H9 (cell line): ENCODE results near the gene EXOC2. TPM values are rescaled to one million over a fixed set of nuclear protein-coding genes. Genes with fewer than 3 reads are reported as not detected.

ENCODE experiments used
- DNase-seq: peaks from one replicate; pipeline ENCODE4 v3.0.0-alpha.2; 2017
- H2AFZ ChIP-seq: one replicate; pipeline ENCODE4 v1.6.1; 2013; ENCODE audit warnings: mild to moderate bottlenecking, low read length, control low read depth, moderate library complexity
- H2AK5ac ChIP-seq: 2 replicates; pipeline ENCODE4 v1.6.1; 2013; ENCODE audit warnings: low read length, control low read depth, mixed read lengths; ENCODE audit not compliant: insufficient read length
- H2BK120ac ChIP-seq: one replicate; pipeline ENCODE4 v1.6.1; 2013; ENCODE audit warnings: low read depth, mild to moderate bottlenecking, low read length, control low read depth, inconsistent platforms; ENCODE audit not compliant: poor library complexity, severe bottlenecking
- H2BK12ac ChIP-seq: 2 replicates; pipeline ENCODE4 v1.6.1; 2013; ENCODE audit warnings: low read length, control low read depth, mixed read lengths, low read depth; ENCODE audit not compliant: insufficient read length
- H2BK15ac ChIP-seq: 2 replicates; pipeline ENCODE4 v1.6.1; 2013; ENCODE audit warnings: low read depth, low read length, control low read depth
- H2BK20ac ChIP-seq: one replicate; pipeline ENCODE4 v1.6.1; 2013; ENCODE audit warnings: low read depth, mild to moderate bottlenecking, low read length, control low read depth, inconsistent platforms; ENCODE audit not compliant: poor library complexity, severe bottlenecking
- H2BK5ac ChIP-seq: 2 replicates; pipeline ENCODE4 v1.6.1; 2013; ENCODE audit warnings: low read length, control low read depth, mixed read lengths; ENCODE audit not compliant: insufficient read length
- H3K14ac ChIP-seq: 2 replicates; pipeline ENCODE4 v1.6.1; 2013; ENCODE audit warnings: low read length, control low read depth; ENCODE audit not compliant: insufficient read depth
- H3K18ac ChIP-seq: 2 replicates; pipeline ENCODE4 v1.6.1; 2013; ENCODE audit warnings: low read depth, mild to moderate bottlenecking, mixed read lengths, low read length, control low read depth; ENCODE audit not compliant: insufficient read length
- H3K23ac ChIP-seq: 2 replicates; pipeline ENCODE4 v1.6.1; 2013; ENCODE audit warnings: low read length, control low read depth, mixed read lengths, low read depth; ENCODE audit not compliant: insufficient read length
- H3K23me2 ChIP-seq: 2 replicates; pipeline ENCODE4 v1.6.1; 2013; ENCODE audit warnings: low read depth, mild to moderate bottlenecking, mixed read lengths, low read length, control low read depth; ENCODE audit not compliant: insufficient read length, poor library complexity, severe bottlenecking
- H3K27ac ChIP-seq: 2 replicates; pipeline ENCODE4 v1.5.1; 2013; ENCODE audit warnings: low read length, control low read depth, mixed read lengths, low read depth; ENCODE audit not compliant: insufficient read length
- H3K27me3 ChIP-seq: 2 replicates; pipeline ENCODE4 v1.6.1; 2013; ENCODE audit warnings: low read length, control low read depth, inconsistent platforms; ENCODE audit not compliant: insufficient read depth
- H3K4ac ChIP-seq: 2 replicates; pipeline ENCODE4 v1.6.1; 2013; ENCODE audit warnings: low read depth, mild to moderate bottlenecking, control low read depth, inconsistent platforms, low read length, moderate library complexity
- H3K4me1 ChIP-seq: 2 replicates; pipeline ENCODE4 v1.6.1; 2013; ENCODE audit warnings: low read length, control low read depth, inconsistent platforms; ENCODE audit not compliant: insufficient read depth
- H3K4me2 ChIP-seq: 2 replicates; pipeline ENCODE4 v1.6.1; 2013; ENCODE audit warnings: low read length, control low read depth, mixed read lengths; ENCODE audit not compliant: insufficient read length, insufficient read depth
- H3K56ac ChIP-seq: 2 replicates; pipeline ENCODE4 v1.6.1; 2013; ENCODE audit warnings: low read depth, mild to moderate bottlenecking, mixed read lengths, low read length, control low read depth; ENCODE audit not compliant: insufficient read length
- H3K79me1 ChIP-seq: 2 replicates; pipeline ENCODE4 v1.6.1; 2013; ENCODE audit warnings: low read depth, mild to moderate bottlenecking, moderate library complexity, low read length, control low read depth, inconsistent platforms; ENCODE audit not compliant: insufficient read depth, poor library complexity, severe bottlenecking
- H3K79me2 ChIP-seq: 2 replicates; pipeline ENCODE4 v1.6.1; 2013; ENCODE audit warnings: low read length, control low read depth, inconsistent platforms; ENCODE audit not compliant: insufficient read depth
- H3K9ac ChIP-seq: 2 replicates; pipeline ENCODE4 v1.6.1; 2013; ENCODE audit warnings: low read length, control low read depth, mixed read lengths; ENCODE audit not compliant: insufficient read length; ENCODE audit errors: extremely low read depth
- H3K9me3 ChIP-seq: one replicate; pipeline ENCODE4 v1.6.1; 2013; ENCODE audit warnings: low read depth, low read length, inconsistent platforms; ENCODE audit not compliant: control insufficient read depth
- H3T11ph ChIP-seq: one replicate; pipeline ENCODE4 v1.6.1; 2013; ENCODE audit warnings: mild to moderate bottlenecking, low read length, control low read depth, inconsistent platforms
- H4K20me1 ChIP-seq: one replicate; pipeline ENCODE4 v1.6.1; 2013; ENCODE audit not compliant: control insufficient read depth, insufficient read length, insufficient read depth
- H4K5ac ChIP-seq: 2 replicates; pipeline ENCODE4 v1.6.1; 2013; ENCODE audit warnings: low read depth, mild to moderate bottlenecking, mixed read lengths, low read length, control low read depth; ENCODE audit not compliant: insufficient read length
- H4K8ac ChIP-seq: replicated peaks from 2 replicates; pipeline ENCODE4 v1.6.1; 2013; ENCODE audit warnings: low read length, control low read depth, mixed read lengths, low read depth; ENCODE audit not compliant: insufficient read length
- H4K91ac ChIP-seq: 2 replicates; pipeline ENCODE4 v1.6.1; 2013; ENCODE audit warnings: low read depth, mild to moderate bottlenecking, moderate library complexity, mixed read lengths, low read length, control low read depth; ENCODE audit not compliant: insufficient read length
- H3K27ac Mint-ChIP-seq, 3 experiments: 2 replicates in 2 of 3; 3 replicates in 1 of 3; pipeline ENCODE4 v1.8.0; 2020 to 2021; ENCODE audit warnings: mixed read lengths in 3 of 3, mild to moderate bottlenecking in 1 of 3, moderate library complexity in 1 of 3
- H3K27me3 Mint-ChIP-seq: 2 replicates; pipeline ENCODE4 v1.8.0; 2021; ENCODE audit warnings: low read depth, mild to moderate bottlenecking, moderate library complexity, mixed read lengths
- H3K36me3 Mint-ChIP-seq, 3 experiments: 2 replicates in 2 of 3; 3 replicates in 1 of 3; pipeline ENCODE4 v1.8.0; 2020 to 2021; ENCODE audit warnings: low read depth in 3 of 3, mixed read lengths in 3 of 3; ENCODE audit not compliant: insufficient read depth in 1 of 3
- H3K4me1 Mint-ChIP-seq, 2 experiments: 2 replicates each; pipeline ENCODE4 v1.8.0; 2020; ENCODE audit warnings: mixed read lengths in 2 of 2
- H3K4me3 Mint-ChIP-seq, 2 experiments: 2 replicates in 1 of 2; 3 replicates in 1 of 2; pipeline ENCODE4 v1.8.0; 2020 to 2021; ENCODE audit warnings: mild to moderate bottlenecking in 2 of 2, mixed read lengths in 2 of 2, moderate library complexity in 1 of 2
- H3K9me3 Mint-ChIP-seq, 2 experiments: 2 replicates in 1 of 2; 3 replicates in 1 of 2; pipeline ENCODE4 v1.8.0; 2020; ENCODE audit warnings: mild to moderate bottlenecking in 2 of 2, mixed read lengths in 2 of 2, moderate library complexity in 1 of 2
- CTCF ChIP-seq: fragments of 200-600 bp; sonication (generic); conservative IDR thresholded peaks from 3 replicates; pipeline ENCODE4 v1.8.0; 2021; ENCODE audit warnings: antibody characterized with exemption, mild to moderate bottlenecking
- WGBS: extraction: QIAGEN DNeasy Blood & Tissue Kit; methylation state at CpG from one replicate; pipeline ENCODE4 v1.1.7; 2013; ENCODE audit warnings: missing lambda C conversion rate, low lambda C conversion rate, mixed read lengths; ENCODE audit not compliant: insufficient read length; ENCODE audit errors: extremely low coverage; 5-methylcytosine and 5-hydroxymethylcytosine counted together
- total RNA-seq: library from RNA; stranded (reverse); gene quantifications from 2 replicates; pipeline ENCODE4 v1.2.1, GENCODE V29; 2021

Gene EXOC2
- total RNA-seq, 1 experiment from 2014 or later: 29.9 TPM

GRCh38 chr6:537114-537513, 155.8 kb downstream of the EXOC2 start:
- Mint-ChIP-seq H3K4me3 (no peak overlapping the region), H3K9me3 (peaks cover 5 to 11% of the 10 kb centered on the region in 2 experiments), H3K27ac (0 out of 7 replicates have a peak overlapping the region, but pooled peaks of 1 of the 3 experiments have one; percentile 15), H3K4me1 (no peaks in the 10 kb centered on the region), H3K27me3 (no peaks in the 10 kb centered on the region), H3K36me3 (peaks cover 20 to 35% (median 21%) of the 10 kb centered on the region in 3 experiments)
- Histone ChIP-seq H3K23me2 (no peaks in the 10 kb centered on the region), H2BK12ac (no peak overlapping the region), H3T11ph (no peak overlapping the region), H2AK5ac (no peak overlapping the region), H2BK120ac (no peak overlapping the region), H3K27ac (no peak overlapping the region), H3K18ac (no peak overlapping the region), H2BK15ac (no peak overlapping the region), H4K20me1 (no peaks in the 10 kb centered on the region), H3K4ac (no peak overlapping the region), H3K23ac (no peak overlapping the region), H4K5ac (no peak overlapping the region), H3K4me2 (no peak overlapping the region), H2AFZ (no peak overlapping the region), H3K14ac (no peak overlapping the region), H2BK5ac (no peak overlapping the region), H2BK20ac (no peak overlapping the region), H3K4me1 (no peaks in the 10 kb centered on the region), H3K27me3 (no peaks in the 10 kb centered on the region), H3K79me1 (no peaks in the 10 kb centered on the region), H3K9me3 (no peaks in the 10 kb centered on the region), H3K56ac (no peak overlapping the region), H4K8ac (no peak overlapping the region), H3K79me2 (no peaks in the 10 kb centered on the region), H4K91ac (no peak overlapping the region), H3K9ac (no peak overlapping the region)
- no peak for TF ChIP-seq CTCF
- no CpG with 5 or more reads among the region's 56 CpGs for WGBS
- no peak for DNase-seq
